Measurements from ENCODE around the gene FRMD4B.

Gene FRMD4B

GRCh38 chr3:69161587-69162307 lies 224.1 kb downstream of the FRMD4B start:
- DNase-seq: no peak

GRCh38 chr3:69160525-69160924 lies 225.4 kb downstream of the FRMD4B start:
- DNase-seq: no peak

GRCh38 chr3:69160107-69160506 lies 225.8 kb downstream of the FRMD4B start:
- no peak for DNase-seq

GRCh38 chr3:69149586-69149985 lies 236.3 kb downstream of the FRMD4B start:
- no peak for DNase-seq

- no peak for DNase-seq
Observed at GRCh38 chr3:69145688-69146087, 240.2 kb downstream of the FRMD4B start.

- no peak for DNase-seq
Observed at GRCh38 chr3:69144631-69145245, 241.2 kb downstream of the FRMD4B start.

- DNase-seq: no peak
Observed at GRCh38 chr3:69143612-69144011, 242.3 kb downstream of the FRMD4B start.

- no peak for DNase-seq
Observed at GRCh38 chr3:69142797-69143454, 243.0 kb downstream of the FRMD4B start.

GRCh38 chr3:69142090-69142489 lies 243.8 kb downstream of the FRMD4B start:
- DNase-seq: no peak

- DNase-seq: no peak
Observed at GRCh38 chr3:69141313-69141712, 244.6 kb downstream of the FRMD4B start.

GRCh38 chr3:69137412-69137811 lies 248.5 kb downstream of the FRMD4B start:
- DNase-seq: no peak

- DNase-seq: no peak
Observed at GRCh38 chr3:69137005-69137404, 248.9 kb downstream of the FRMD4B start.

- no peak for DNase-seq
Observed at GRCh38 chr3:69130689-69131088, 255.2 kb downstream of the FRMD4B start.

GRCh38 chr3:69129531-69129930 lies 256.4 kb downstream of the FRMD4B start:
- no peak for DNase-seq

GRCh38 chr3:69128509-69128908 lies 257.4 kb downstream of the FRMD4B start:
- no peak for DNase-seq

- DNase-seq: no peak
Observed at GRCh38 chr3:69126999-69127398, 258.9 kb downstream of the FRMD4B start.

GRCh38 chr3:69126216-69126615 lies 259.7 kb downstream of the FRMD4B start:
- no peak for DNase-seq

- no peak for DNase-seq
Observed at GRCh38 chr3:69122403-69122802, 263.5 kb downstream of the FRMD4B start, which contains the start of gene LMOD3. Gene LMOD3 (minus strand): TSS chr3:69122595. CDS start chr3:69122386, 209 bp downstream.

GRCh38 chr3:69121950-69122349 lies 263.9 kb downstream of the FRMD4B start:
- DNase-seq: no peak

GRCh38 chr3:69121513-69121912 lies 264.4 kb downstream of the FRMD4B start:
- no peak for DNase-seq

- peak; percentile 43 to 73 (median 61) for DNase-seq
Observed at GRCh38 chr3:69120879-69121464, 264.9 kb downstream of the FRMD4B start.

All from activated CD4-positive, CD25-positive, alpha-beta regulatory T cell (primary cell).